OCI-M1 (cell line): ENCODE data around the gene MCCD1.

ENCODE experiments used
- DNase-seq: peaks from one replicate; lab custom pipeline; 2025; lab: John Stamatoyannopoulos, UW

The MCCD1 gene

GRCh38 chr6:31543639-31544038 is 14.9 kb downstream of the MCCD1 start:
- DNase-seq, result no peak

- DNase-seq, result no peak
Measured at GRCh38 chr6:31544676-31545075, 15.9 kb downstream of the MCCD1 start.

GRCh38 chr6:31545291-31545690 is 16.5 kb downstream of the MCCD1 start:
- no peak for DNase-seq

- DNase-seq, result peak; percentile 98
Measured at GRCh38 chr6:31546339-31546957, 17.7 kb downstream of the MCCD1 start, which contains the start of gene ATP6V1G2. ATP6V1G2 (minus strand) TSS chr6:31546608; CDS start chr6:31546559, 49 bp downstream.

- peak; percentile 99 for DNase-seq
Measured at GRCh38 chr6:31546958-31547726, 18.4 kb downstream of the MCCD1 start, which contains the start of gene NFKBIL1. NFKBIL1 (plus strand) TSS chr6:31547608; CDS start chr6:31547695, 87 bp downstream.

- DNase-seq, result no peak
Measured at GRCh38 chr6:31547727-31548543, 19.2 kb downstream of the MCCD1 start.

- no peak for DNase-seq
Measured at GRCh38 chr6:31548544-31548873, 19.7 kb downstream of the MCCD1 start.

- peak; percentile 92 for DNase-seq
Measured at GRCh38 chr6:31551371-31551770, 22.6 kb downstream of the MCCD1 start.

- DNase-seq, result no peak
Measured at GRCh38 chr6:31556307-31556706, 27.5 kb downstream of the MCCD1 start.

- DNase-seq, result no peak
Measured at GRCh38 chr6:31557443-31558317, 28.9 kb downstream of the MCCD1 start.

GRCh38 chr6:31558318-31558625 is 29.5 kb downstream of the MCCD1 start:
- DNase-seq, result no peak

- peak; percentile 88 for DNase-seq
Measured at GRCh38 chr6:31558631-31559500, 30.1 kb downstream of the MCCD1 start.

- no peak for DNase-seq
Measured at GRCh38 chr6:31559606-31559957, 30.8 kb downstream of the MCCD1 start.

- peak; percentile 76 for DNase-seq
Measured at GRCh38 chr6:31559958-31560696, 31.4 kb downstream of the MCCD1 start.

GRCh38 chr6:31560697-31561058 is 31.9 kb downstream of the MCCD1 start:
- DNase-seq, result no peak

GRCh38 chr6:31567531-31568370 is 39.0 kb downstream of the MCCD1 start:
- DNase-seq, result no peak

GRCh38 chr6:31568537-31568961 is 39.8 kb downstream of the MCCD1 start:
- DNase-seq, result no peak

GRCh38 chr6:31569861-31570536 is 41.2 kb downstream of the MCCD1 start:
- no peak for DNase-seq
